Daoy (cell line): ENCODE data around the gene ACSF2. TPM values are rescaled to one million over a fixed set of nuclear protein-coding genes. Genes with fewer than 3 reads are reported as not detected.
"Not testable (repeated sequence)": the region's sequence is repeated elsewhere in the genome, so short reads cannot be mapped to it uniquely, and the experiment has no call there.

Experiments used
- DNase-seq: peaks from one replicate; pipeline ENCODE4 v3.0.0-alpha.2; 2015; ENCODE audit warnings: low read depth
- total RNA-seq: library from RNA; depleted of rRNA; stranded (reverse); fragments of >200 nt; shearing (Covaris generic); gene quantifications from 2 replicates; pipeline ENCODE4 v1.2.3, GENCODE V29; 2014

The ACSF2 gene
- total RNA-seq, 1 experiment from 2014 or later = 8.2 TPM

- no peak for DNase-seq
Measured at GRCh38 chr17:50464121-50464520, 38.1 kb downstream of the ACSF2 start.

GRCh38 chr17:50464736-50465135, 38.7 kb downstream of the ACSF2 start:
- DNase-seq = no peak

DNA sequence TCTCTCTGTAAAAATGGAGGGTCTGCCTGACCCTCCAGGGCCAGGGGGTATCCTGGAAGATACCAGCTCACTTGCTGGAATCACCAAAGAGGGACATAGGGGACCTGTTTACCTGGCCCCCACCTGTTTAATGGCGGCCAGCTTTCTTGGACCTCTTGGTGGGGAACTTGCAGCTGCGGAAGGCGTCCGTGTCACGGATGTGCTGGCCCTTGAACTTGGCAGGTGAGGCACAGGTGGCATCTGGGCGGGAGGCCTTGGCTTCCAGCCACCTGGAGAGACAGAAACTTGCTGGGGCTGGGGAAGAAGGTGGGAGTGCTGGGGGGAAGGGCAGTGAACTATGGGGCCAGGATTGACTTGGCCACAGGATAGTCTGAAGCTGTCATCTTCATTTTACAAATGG, 39.2 kb downstream of the ACSF2 start:
- no peak for DNase-seq

GRCh38 chr17:50465635-50466034, 39.6 kb downstream of the ACSF2 start:
- no peak for DNase-seq

GRCh38 chr17:50466371-50467113, 40.5 kb downstream of the ACSF2 start:
- DNase-seq = no peak

GRCh38 chr17:50467114-50467854, 41.3 kb downstream of the ACSF2 start:
- no peak for DNase-seq

DNA sequence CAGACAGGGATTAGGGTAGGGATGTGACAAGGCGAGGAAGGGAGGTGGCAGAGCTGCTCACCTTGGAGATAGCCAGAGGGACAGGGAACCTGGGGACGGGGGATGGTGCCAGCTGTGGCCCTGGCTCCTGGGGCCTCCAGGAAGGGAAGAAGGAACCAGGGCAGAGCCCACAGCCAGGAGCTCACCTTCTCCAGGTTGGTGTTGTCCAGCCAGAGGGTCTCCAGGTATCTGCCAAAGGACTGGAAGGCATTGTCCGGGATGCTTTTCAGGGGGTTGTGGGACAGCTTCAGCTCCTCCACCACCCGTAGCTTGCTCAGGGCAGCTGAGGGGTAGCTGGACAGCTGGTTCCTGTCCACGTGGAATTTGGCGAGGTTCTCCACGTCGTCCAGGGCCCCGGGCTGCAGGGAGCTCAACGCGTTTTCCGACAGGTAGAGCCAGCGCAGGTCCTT, 41.9 kb downstream of the ACSF2 start:
- DNase-seq = no peak

GRCh38 chr17:50468304-50469207, 42.5 kb downstream of the ACSF2 start, which contains the start of gene CHAD:
Gene CHAD, minus strand, starts transcription at chr17:50468880. Its CDS starts 67 bp downstream, at chr17:50468813.
- DNase-seq = no peak

GRCh38 chr17:50469208-50469605, 43.2 kb downstream of the ACSF2 start:
- no peak for DNase-seq

GRCh38 chr17:50469671-50470305, 43.8 kb downstream of the ACSF2 start:
- DNase-seq = no peak

DNA sequence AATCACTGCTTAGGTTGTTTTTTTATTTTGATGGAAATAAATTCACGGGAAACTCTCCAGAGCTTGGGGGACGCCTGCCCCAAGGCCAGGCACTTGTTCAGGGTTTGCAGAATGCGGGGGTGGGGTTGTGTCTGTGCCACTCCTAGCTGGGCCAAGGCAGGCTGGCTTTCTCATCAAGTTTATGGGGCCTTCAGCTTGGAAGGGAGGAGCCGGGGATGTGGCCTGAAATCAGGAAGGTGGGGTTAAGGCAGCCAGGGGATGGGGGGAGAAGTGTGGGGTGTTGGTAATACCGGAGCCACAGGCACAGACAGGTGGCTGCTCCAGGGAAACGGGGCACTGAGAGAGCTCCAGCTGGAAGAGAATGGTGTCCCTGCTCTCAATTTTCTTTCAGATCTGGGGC, 44.4 kb downstream of the ACSF2 start:
- DNase-seq = no peak

DNA sequence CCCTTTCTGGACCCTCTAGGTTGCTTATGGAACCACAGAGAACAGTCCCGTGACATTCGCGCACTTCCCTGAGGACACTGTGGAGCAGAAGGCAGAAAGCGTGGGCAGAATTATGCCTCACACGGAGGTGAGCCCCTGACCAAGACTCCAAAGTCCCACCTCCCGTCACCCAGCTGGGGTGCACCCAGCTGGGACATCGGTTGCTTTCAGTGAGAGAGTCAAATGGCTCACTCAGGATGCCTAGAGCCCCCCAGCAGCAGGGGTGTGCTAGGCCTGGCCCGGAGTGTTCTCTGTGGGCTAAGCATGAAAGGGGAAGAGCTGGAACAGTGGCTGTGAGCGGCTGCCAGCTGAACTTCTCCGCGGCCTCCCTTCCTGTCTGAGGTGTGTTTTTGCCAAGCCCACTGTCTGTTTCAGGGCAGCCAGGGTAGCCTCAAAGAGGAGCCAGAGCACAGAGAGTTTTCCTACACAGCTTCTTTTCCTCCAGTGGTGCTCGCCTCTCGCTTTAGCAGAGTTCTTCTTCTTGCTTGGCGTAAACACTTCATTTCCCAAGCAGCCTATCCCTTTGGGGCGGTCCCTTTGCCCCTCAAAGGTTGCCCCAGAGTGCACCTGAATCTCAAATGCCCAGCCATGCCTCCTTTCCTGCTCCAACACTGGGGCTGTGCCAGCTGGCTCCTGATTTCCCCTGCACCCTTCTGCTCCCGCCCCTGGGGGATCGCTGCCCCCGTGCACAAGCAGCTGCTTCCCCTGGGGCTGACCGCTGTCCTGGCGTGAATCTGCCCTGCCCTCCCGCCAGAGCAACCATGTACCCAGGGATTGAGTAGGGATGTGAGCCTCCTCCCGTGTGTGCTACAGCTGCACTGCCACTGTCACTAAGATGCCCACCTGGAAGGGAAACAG, 45.2 kb downstream of the ACSF2 start:
- no peak for DNase-seq

GRCh38 chr17:50472286-50472685, 46.3 kb downstream of the ACSF2 start:
- DNase-seq = no peak

DNA sequence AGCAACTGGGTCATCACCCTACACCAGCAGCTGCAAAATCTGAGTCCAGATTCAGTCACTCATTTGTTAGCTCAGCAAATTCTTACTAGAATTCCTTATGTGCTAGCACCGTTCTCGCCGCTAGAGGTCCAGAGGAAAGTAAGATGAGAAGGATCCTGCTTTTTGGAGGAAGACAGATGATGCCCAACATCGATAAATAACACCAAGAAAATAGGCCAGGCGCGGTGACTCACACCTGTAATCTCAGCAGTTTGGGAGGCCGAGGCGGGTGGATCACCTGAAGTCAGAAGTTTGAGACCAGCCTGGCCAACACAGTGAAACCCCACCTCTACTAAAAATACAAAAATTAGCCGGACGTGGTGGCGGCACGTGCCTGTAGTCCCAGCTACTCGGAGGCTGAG, 46.7 kb downstream of the ACSF2 start:
- not testable (repeated sequence) for DNase-seq

DNA sequence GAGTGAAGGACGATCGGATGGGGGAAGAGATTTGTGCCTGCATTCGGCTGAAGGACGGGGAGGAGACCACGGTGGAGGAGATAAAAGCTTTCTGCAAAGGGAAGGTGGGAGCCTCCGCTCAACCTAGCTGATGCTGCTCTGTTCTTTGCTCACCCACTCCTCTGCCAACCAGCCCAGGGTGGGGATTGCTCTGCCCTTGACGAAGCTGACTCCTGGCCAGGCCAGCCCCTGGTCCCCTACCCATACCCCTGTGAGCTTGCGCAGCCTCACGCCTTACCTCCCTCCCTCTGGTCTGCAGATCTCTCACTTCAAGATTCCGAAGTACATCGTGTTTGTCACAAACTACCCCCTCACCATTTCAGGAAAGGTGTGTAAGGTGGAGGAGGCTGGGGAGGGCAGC, 47.9 kb downstream of the ACSF2 start:
- DNase-seq = no peak

DNA sequence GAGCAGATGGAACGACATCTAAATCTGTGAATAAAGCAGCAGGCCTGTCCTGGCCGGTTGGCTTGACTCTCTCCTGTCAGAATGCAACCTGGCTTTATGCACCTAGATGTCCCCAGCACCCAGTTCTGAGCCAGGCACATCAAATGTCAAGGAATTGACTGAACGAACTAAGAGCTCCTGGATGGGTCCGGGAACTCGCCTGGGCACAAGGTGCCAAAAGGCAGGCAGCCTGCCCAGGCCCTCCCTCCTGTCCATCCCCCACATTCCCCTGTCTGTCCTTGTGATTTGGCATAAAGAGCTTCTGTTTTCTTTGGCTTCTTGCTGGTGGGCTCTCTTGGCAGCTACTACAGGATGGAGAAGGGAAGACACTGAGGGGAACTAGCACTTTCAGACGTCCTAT, 48.5 kb downstream of the ACSF2 start:
- no peak for DNase-seq

GRCh38 chr17:50475362-50475761, 49.3 kb downstream of the ACSF2 start:
- no peak for DNase-seq

DNA sequence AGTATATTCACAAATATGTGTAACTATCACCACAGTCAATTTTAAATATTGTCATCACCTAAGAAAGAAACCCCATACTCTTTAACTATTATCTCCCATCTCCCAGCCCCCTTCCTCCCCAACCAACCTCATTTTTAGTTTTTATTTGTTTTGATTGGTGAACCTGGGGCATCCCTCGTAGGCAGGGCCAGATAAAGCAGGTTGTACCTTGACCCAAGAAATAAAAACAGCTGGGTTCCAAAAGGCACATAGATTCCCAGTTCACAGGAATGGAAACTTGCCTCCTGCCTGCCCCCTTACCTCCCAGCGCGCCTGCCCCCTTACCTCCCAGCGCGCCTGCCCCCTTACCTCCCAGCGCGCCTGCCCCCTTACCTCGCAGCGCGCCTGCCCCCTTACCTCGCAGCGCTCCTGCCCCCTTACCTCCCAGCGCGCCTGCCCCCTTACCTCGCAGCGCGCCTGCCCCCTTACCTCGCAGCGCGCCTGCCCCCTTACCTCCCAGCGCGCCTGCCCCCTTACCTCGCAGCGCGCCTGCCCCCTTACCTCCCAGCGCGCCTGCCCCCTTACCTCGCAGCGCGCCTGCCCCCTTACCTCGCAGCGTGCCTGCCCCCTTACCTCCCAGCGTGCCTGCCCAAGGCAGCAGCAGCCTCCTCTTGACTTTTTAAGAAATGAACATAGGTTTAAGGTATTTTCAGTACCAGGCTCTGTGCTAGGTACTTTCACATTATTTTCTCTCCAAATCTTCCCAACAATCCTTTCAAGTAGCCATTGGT, 49.9 kb downstream of the ACSF2 start:
- not testable (repeated sequence) for DNase-seq

- DNase-seq = no peak
Measured at GRCh38 chr17:50476545-50477315, 50.7 kb downstream of the ACSF2 start.
